Endothelial cell of umbilical vein (primary cell): ENCODE data around the gene MCHR1. TPM values are rescaled to one million over a fixed set of nuclear protein-coding genes. Genes with fewer than 3 reads are reported as not detected.

Experiments used
- BruUV-seq: library from RNA; stranded (reverse); fragments of 400-500 nt; replicated peaks from 2 replicates; lab custom pipeline; 2021; lab: Mats Ljungman, UMichigan
- CTCF ChIA-PET: fragments of 300-600, 350-600 bp; sonication (Branson Sonifier 250); formaldehyde crosslinking; loops from one replicate; lab custom pipeline; 2021; ENCODE audit warnings: antibody characterized with exemption, inconsistent platforms; lab: Charles Lee
- POLR2A ChIA-PET: fragments of 300-600, 350-600 bp; sonication (Branson Sonifier 250); formaldehyde crosslinking; loops from one replicate; lab custom pipeline; 2021; ENCODE audit warnings: antibody characterized with exemption, inconsistent platforms; lab: Charles Lee
- DNase-seq: peaks from one replicate; pipeline ENCODE4 v3.0.0-alpha.2; 2011; ENCODE audit warnings: low read depth, low spot score
- FAIRE-seq: peaks from 2 replicates; lab custom pipeline; 2011; peaks lifted over from hg19 to GRCh38; lab: Jason Lieb, UNC
- H2AFZ ChIP-seq: 2 replicates; pipeline ENCODE4 v1.6.0; 2012; ENCODE audit warnings: low read depth, low read length, control low read depth, inconsistent platforms
- H3K27ac ChIP-seq: 2 replicates; pipeline ENCODE4 v1.5.1; 2011; ENCODE audit warnings: low read depth, mild to moderate bottlenecking, control low read depth, low read length, moderate library complexity; ENCODE audit not compliant: insufficient read depth
- H3K27me3 ChIP-seq, 2 experiments: 2 replicates each; pipeline versions ENCODE4 v1.6.0 to v1.6.1; 2011; ENCODE audit warnings: low read length in 2 of 2, mixed read lengths in 1 of 2; ENCODE audit not compliant: control insufficient read depth in 2 of 2, insufficient read depth in 2 of 2
- H3K36me3 ChIP-seq, 2 experiments: 2 replicates in 1 of 2; 3 replicates in 1 of 2; pipeline ENCODE4 v1.5.1; 2011; ENCODE audit warnings: low read length in 2 of 2, mild to moderate bottlenecking in 1 of 2, moderate library complexity in 1 of 2; ENCODE audit not compliant: control insufficient read depth in 2 of 2, insufficient read depth in 2 of 2; ENCODE audit errors: extremely low read depth in 1 of 2
- H3K4me1 ChIP-seq: 3 replicates; pipeline ENCODE4 v1.5.1; 2011; ENCODE audit warnings: mild to moderate bottlenecking, low read length; ENCODE audit not compliant: control insufficient read depth, insufficient read depth; ENCODE audit errors: extremely low read depth
- H3K4me2 ChIP-seq: 2 replicates; pipeline ENCODE4 v1.6.1; 2011; ENCODE audit warnings: low read length, control low read depth, mixed read lengths; ENCODE audit not compliant: insufficient read depth
- H3K4me3 ChIP-seq, 3 experiments: fragments of 200-600 bp in 1 of 3; sonication (generic), shearing (Covaris generic) in 1 of 3; replicated peaks in 1 of 3; 2 replicates each; pipeline ENCODE4 v1.5.1; 2011 to 2016; ENCODE audit warnings: control low read depth in 3 of 3, low read length in 3 of 3, mild to moderate bottlenecking in 2 of 3, inconsistent platforms in 1 of 3, low read depth in 1 of 3, moderate library complexity in 1 of 3; ENCODE audit not compliant: insufficient read depth in 1 of 3
- H3K79me2 ChIP-seq: 2 replicates; pipeline ENCODE4 v1.6.0; 2012; ENCODE audit warnings: low read length, inconsistent platforms; ENCODE audit not compliant: control insufficient read depth, insufficient read depth
- H3K9ac ChIP-seq: replicated peaks from 2 replicates; pipeline ENCODE3; 2011; ENCODE audit warnings: low read length, control low read depth; ENCODE audit not compliant: insufficient read depth; ENCODE audit errors: extremely low read depth
- H3K9me1 ChIP-seq: replicated peaks from 3 replicates; pipeline ENCODE4 v1.6.0; 2011; ENCODE audit warnings: mild to moderate bottlenecking, low read length; ENCODE audit not compliant: control insufficient read depth, insufficient read depth; ENCODE audit errors: extremely low read depth
- H3K9me3 ChIP-seq: replicated peaks from 2 replicates; pipeline ENCODE4 v1.5.1; 2012; ENCODE audit warnings: low read length, inconsistent platforms; ENCODE audit not compliant: control insufficient read depth, insufficient read depth
- H4K20me1 ChIP-seq: replicated peaks from 2 replicates; pipeline ENCODE3; 2011; ENCODE audit warnings: mild to moderate bottlenecking, low read length; ENCODE audit not compliant: control insufficient read depth, insufficient read depth; ENCODE audit errors: extremely low read depth
- CTCF ChIP-seq, 2 donors: IDR thresholded peaks; 1 replicate in 1 of 2; 2 replicates in 1 of 2; pipeline ENCODE4 v1.5.1; 2011; ENCODE audit warnings: low read length in 2 of 2, mild to moderate bottlenecking in 2 of 2, moderate library complexity in 2 of 2, control low read depth in 1 of 2, inconsistent platforms in 1 of 2, low read depth in 1 of 2; ENCODE audit not compliant: insufficient read depth in 1 of 2; ENCODE audit errors: extremely low read depth in 1 of 2
- EZH2 ChIP-seq: IDR thresholded peaks from 2 replicates; pipeline ENCODE4 v1.6.1; 2012; ENCODE audit warnings: borderline replicate concordance, low read depth, mild to moderate bottlenecking, moderate library complexity, low read length, inconsistent platforms; ENCODE audit not compliant: severe bottlenecking
- FOS ChIP-seq: IDR thresholded peaks from 2 replicates; pipeline ENCODE4 v1.6.1; 2011; ENCODE audit warnings: mild to moderate bottlenecking, low read length, moderate library complexity, borderline replicate concordance; ENCODE audit not compliant: insufficient read depth
- GATA2 ChIP-seq: IDR thresholded peaks from 2 replicates; pipeline ENCODE4 v1.7.0; 2011; ENCODE audit warnings: low read depth, mild to moderate bottlenecking, moderate library complexity, mixed read lengths, low read length; ENCODE audit not compliant: insufficient read length, insufficient read depth
- JUN ChIP-seq: IDR thresholded peaks from 2 replicates; pipeline ENCODE4 v1.6.1; 2011; ENCODE audit warnings: borderline replicate concordance, low read depth; ENCODE audit not compliant: insufficient read length, insufficient read depth
- MAX ChIP-seq: IDR thresholded peaks from 2 replicates; pipeline ENCODE4 v1.6.1; 2011; ENCODE audit not compliant: insufficient read depth, insufficient read length
- MYC ChIP-seq: IDR thresholded peaks from one replicate; pipeline ENCODE4 v1.6.1; 2011; ENCODE audit warnings: mild to moderate bottlenecking, low read depth, low read length
- POLR2A ChIP-seq: IDR thresholded peaks from 2 replicates; pipeline ENCODE4 v1.6.1; 2012; ENCODE audit warnings: low read depth, mild to moderate bottlenecking, control low read depth, low read length
- POLR2AphosphoS5 ChIP-seq: IDR thresholded peaks from 2 replicates; pipeline ENCODE4 v1.6.1; 2012; ENCODE audit warnings: low read depth, mild to moderate bottlenecking, control low read depth, low read length, moderate library complexity; ENCODE audit not compliant: insufficient read depth
- dilution Hi-C: fragments of 300-500 bp; cut with MboI; formaldehyde crosslinking; loops from one replicate; pipeline ENCODE4 v1.15.0; 2019; ENCODE audit warnings: low sequenced_read_pairs; ENCODE audit not compliant: extremely low pct_ligation_motif_present
- intact Hi-C: fragments of 100-400 bp; cut with micrococcal nuclease; formaldehyde crosslinking; loops from one replicate; pipeline ENCODE4 v1.10.0; 2022
- polyA plus RNA-seq, 4 experiments: library from polyadenylated mRNA; depleted of rRNA in 3 of 4; stranded (reverse) in 3 of 4; unstranded in 1 of 4; fragments of >200 nt; gene quantifications; 2 replicates each; pipeline versions ENCODE4 v1.2.1 to v1.2.3, GENCODE V29; 2011 to 2012; ENCODE audit warnings: missing spikeins in 1 of 4
- total RNA-seq: library from RNA; stranded (reverse); gene quantifications from 2 replicates; pipeline ENCODE4 v1.2.3, GENCODE V29; 2021

Gene MCHR1
- total and polyA plus RNA-seq, 2 donors (not counting 3 experiments of a cell fraction or from before 2014, with no cell fraction given), result not detected

DNA sequence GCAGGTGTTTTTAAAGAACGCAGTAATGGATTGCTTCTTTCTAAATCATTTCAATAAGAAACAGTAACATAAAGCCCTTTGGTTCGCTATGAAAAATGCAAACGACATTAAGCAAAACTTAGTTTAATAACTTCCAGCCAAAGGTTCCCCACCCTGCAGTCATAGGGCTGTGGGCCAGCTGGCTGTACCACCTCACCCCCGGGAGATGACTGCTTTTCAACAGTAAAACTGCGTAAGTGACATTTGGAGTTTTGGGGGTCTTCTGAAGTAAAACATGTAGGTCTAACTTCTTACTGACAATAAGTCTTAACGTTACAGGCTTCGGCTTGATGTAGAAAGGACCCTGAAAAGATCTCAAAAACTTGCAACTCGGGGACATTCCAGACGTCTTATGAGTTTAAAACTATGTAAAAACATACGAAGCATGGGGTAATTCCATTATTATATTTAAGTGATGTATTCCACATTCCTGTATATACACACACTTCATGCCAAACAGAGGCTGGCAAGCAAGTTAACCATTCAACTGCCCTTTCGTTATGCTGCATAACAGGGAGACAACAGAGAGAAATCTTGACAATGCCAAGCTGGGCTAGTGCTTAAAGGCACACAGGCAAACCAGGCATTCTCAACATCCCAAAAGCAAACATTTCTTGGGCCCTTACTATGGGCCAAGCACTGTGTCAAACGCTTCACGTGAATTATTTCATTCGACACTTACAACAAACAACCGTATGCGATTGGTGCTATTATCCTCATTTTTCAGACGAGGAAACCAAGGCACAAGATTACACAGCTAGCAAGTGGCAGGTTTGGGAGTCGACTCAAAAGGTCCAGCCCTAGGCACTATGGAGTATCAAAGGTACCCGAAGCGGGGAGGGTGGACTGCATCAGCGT lies 44.0 kb upstream of the MCHR1 start:
- Histone ChIP-seq H3K9ac (peak overlapping the region; percentile 81), H3K9me3 (no peaks in the 10 kb centered on the region), H3K9me1 (no peaks in the 10 kb centered on the region), H3K4me3 (peak overlapping the region; percentile 72 to 88 (median 87)), H3K27ac (no peak overlapping the region), H2AFZ (no peak overlapping the region), H3K36me3 (no peaks in the 10 kb centered on the region), H4K20me1 (peaks cover 3% of the 10 kb centered on the region), H3K4me2 (peak overlapping the region; percentile 94), H3K4me1 (peaks cover 21% of the 10 kb centered on the region), H3K27me3 (no peaks in the 10 kb centered on the region), H3K79me2 (peaks cover 56% of the 10 kb centered on the region)
- POLR2A ChIA-PET, result no interaction called here
- TF ChIP-seq CTCF (IDR thresholded peaks at IDR 0.05; ENCODE audit: extremely low read depth in 1 of 2, insufficient read depth in 1 of 2, low read depth in 1 of 2, low read length in 2 of 2) (no peak), EZH2 (no peak), GATA2 (no peak), MAX (no peak), MYC (no peak), FOS (no peak), POLR2A (no peak), JUN (no peak), POLR2AphosphoS5 (no peak)
- intact Hi-C loops, result loop anchor here (5.0 kb wide), 1 partner anchor 458 kb away; the partner anchor contains the start of gene TNRC6B
- dilution Hi-C loops, result no loop called here
- peak; percentile 30 for DNase-seq
- TSS peak; percentile 43 for BruUV-seq
- FAIRE-seq, result peak; percentile 4
- CTCF ChIA-PET, result interaction anchor here (1.0 to 4.9 kb wide), 6 partner anchors 15 to 199 kb away, joined by 3 to 29 read pairs (median 5); no protein-coding TSS in a partner anchor
